ENCODE results near the gene SPTLC2. TPM values are rescaled to one million over a fixed set of nuclear protein-coding genes. Genes with fewer than 3 reads are reported as not detected.

The SPTLC2 gene
- total and polyA plus RNA-seq, 2 of the 8 experiments (the other 6 are each of a cell fraction or from before 2014, with no cell fraction given): 8.9 to 35.1 TPM

DNA sequence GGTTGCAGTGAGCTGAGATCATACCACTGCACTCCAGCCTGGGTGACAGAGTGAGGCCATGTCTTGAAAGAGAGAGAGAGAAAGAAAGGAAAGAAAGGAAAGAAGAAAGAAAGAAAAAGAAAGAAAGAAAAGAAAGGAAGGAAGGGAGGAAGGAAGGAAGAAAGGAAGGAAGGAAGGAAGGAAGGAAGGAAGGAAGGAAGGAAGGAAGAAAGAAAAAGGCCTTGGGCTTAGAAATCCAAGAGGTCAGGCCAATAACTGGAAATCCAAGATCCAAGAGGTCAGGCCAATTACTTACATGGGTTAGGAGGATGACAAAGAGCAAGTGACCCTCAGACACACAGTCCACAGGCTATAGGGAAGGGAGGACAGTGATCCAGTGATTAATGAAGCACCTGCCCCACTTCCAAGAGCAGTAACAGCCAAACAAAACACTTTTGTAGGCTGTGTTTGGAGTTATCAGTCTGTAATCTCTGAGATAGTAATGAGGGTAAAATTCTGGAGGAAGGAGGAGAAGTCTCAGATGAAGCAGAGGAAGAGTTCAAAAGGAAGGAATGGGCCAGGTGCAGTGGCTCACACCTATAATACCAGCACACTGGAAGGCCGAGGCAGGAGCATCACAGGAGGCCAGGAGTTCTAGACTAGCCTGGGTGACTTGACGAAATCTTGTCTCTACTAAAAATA, 32.2 kb upstream of the SPTLC2 start:
- H4K91ac ChIP-seq (replicated peaks; ENCODE audit: insufficient read length, low read length): no peak overlapping the region
- no peak overlapping the region for H3K56ac ChIP-seq (replicated peaks; ENCODE audit: insufficient read length, low read depth, low read length)
- no peaks in the 10 kb centered on the region for H3K79me1 ChIP-seq (ENCODE audit: low read depth, low read length)
- H3K79me2 ChIP-seq (ENCODE audit: control insufficient read depth in 1 of 2, insufficient read depth in 2 of 2, low read length in 2 of 2): no peaks in the 10 kb centered on the region
- H3K4me3 ChIP-seq (ENCODE audit: extremely low read depth in 1 of 4, insufficient read depth in 2 of 4, low read depth in 3 of 4, low read length in 4 of 4): no peak overlapping the region
- no peak overlapping the region for H2BK120ac ChIP-seq (replicated peaks; ENCODE audit: low read depth, low read length)
- FAIRE-seq (no peak), DNase-seq (ENCODE audit: low read depth in 1 of 2, low spot score in 2 of 2) (no peak)
- no peak overlapping the region for H3K14ac ChIP-seq (ENCODE audit: insufficient read length)
- H2BK15ac ChIP-seq (ENCODE audit: low read length): no peak overlapping the region
- H3K23me2 ChIP-seq (ENCODE audit: low read depth, low read length): no peaks in the 10 kb centered on the region
- no peak overlapping the region for H3K18ac ChIP-seq (ENCODE audit: extremely low read depth, low read length)
- ChIA-PET CTCF (ENCODE audit: partially characterized antibody) (interaction anchor here (0.9 kb wide), 1 partner anchor 503 kb away, joined by 3 read pairs; no protein-coding TSS in a partner anchor), POLR2A (ENCODE audit: partially characterized antibody) (interaction anchor here (0.7 kb wide), 1 partner anchor 333 kb away, joined by 3 read pairs; no protein-coding TSS in a partner anchor)
- no peaks in the 10 kb centered on the region for H3K27me3 ChIP-seq (replicated peaks in 1 of 4; ENCODE audit: control insufficient read depth in 3 of 4, extremely low read depth in 1 of 4, insufficient read depth in 3 of 4, low read length in 3 of 4)
- H3K27ac ChIP-seq (ENCODE audit: low read depth, low read length): no peak overlapping the region
- no peaks in the 10 kb centered on the region for H3K36me3 ChIP-seq (ENCODE audit: control insufficient read depth in 2 of 4, insufficient read depth in 4 of 4, low read length in 3 of 4)
- H3K9me3 ChIP-seq (ENCODE audit: insufficient read depth in 2 of 2, low read depth in 1 of 2, low read length in 1 of 2): peaks cover 0 to 3% of the 10 kb centered on the region in 2 experiments; a peak in 1 of 4 replicates
- H4K20me1 ChIP-seq (replicated peaks in 1 of 2; ENCODE audit: control insufficient read depth in 1 of 2, insufficient read depth in 2 of 2, low read length in 2 of 2): no peaks in the 10 kb centered on the region
- H4K8ac ChIP-seq (ENCODE audit: extremely low read depth, insufficient read depth, low read length): no peak overlapping the region
- WGBS, 2 experiments (ENCODE audit: extremely low coverage in 1 of 2, insufficient coverage in 1 of 2, insufficient read length in 1 of 2, insufficient replicate concordance in 2 of 2, low coverage in 1 of 2, low lambda C conversion rate in 2 of 2, missing lambda C conversion rate in 1 of 2): 54% methylated on average over 2 of the region's 2 CpGs; no CpG with 5 or more reads in 1 of the 2 experiments
- H3K4ac ChIP-seq (replicated peaks; ENCODE audit: insufficient read length, low read depth, low read length): no peak overlapping the region
- H2BK12ac ChIP-seq (ENCODE audit: low read depth, low read length): no peak overlapping the region
- H4K5ac ChIP-seq (ENCODE audit: insufficient read length, low read depth, low read length): no peak overlapping the region
- H3K9ac ChIP-seq (replicated peaks in 1 of 4; ENCODE audit: extremely low read depth in 1 of 4, low read depth in 3 of 4, low read length in 3 of 4): no peak overlapping the region
- H3K4me2 ChIP-seq (ENCODE audit: insufficient read depth in 1 of 2, low read depth in 2 of 2, low read length in 2 of 2): no peak overlapping the region
- no peak overlapping the region for H2AK5ac ChIP-seq (ENCODE audit: low read depth, low read length)
- no peak overlapping the region for H2BK20ac ChIP-seq (ENCODE audit: low read length)
- peaks cover 0 to 4% (median 2%) of the 10 kb centered on the region in 4 experiments; a peak in 5 of 7 replicates for H3K4me1 ChIP-seq (replicated peaks in 1 of 4; ENCODE audit: control insufficient read depth in 3 of 4, insufficient read depth in 4 of 4, low read length in 3 of 4)
- no peak overlapping the region for H2BK5ac ChIP-seq (ENCODE audit: low read depth, low read length)
- TF ChIP-seq, protein P1, sequence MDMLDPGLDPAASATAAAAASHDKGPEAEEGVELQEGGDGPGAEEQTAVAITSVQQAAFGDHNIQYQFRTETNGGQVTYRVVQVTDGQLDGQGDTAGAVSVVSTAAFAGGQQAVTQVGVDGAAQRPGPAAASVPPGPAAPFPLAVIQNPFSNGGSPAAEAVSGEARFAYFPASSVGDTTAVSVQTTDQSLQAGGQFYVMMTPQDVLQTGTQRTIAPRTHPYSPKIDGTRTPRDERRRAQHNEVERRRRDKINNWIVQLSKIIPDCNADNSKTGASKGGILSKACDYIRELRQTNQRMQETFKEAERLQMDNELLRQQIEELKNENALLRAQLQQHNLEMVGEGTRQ (IDR thresholded peaks at IDR 0.05; ENCODE audit: low read length): no peak
- TF ChIP-seq NANOG (IDR thresholded peaks at IDR 0.05; ENCODE audit: insufficient read depth, low read depth, low read length, poor library complexity, severe bottlenecking) (no peak), SAP30 (IDR thresholded peaks at IDR 0.05; ENCODE audit: insufficient read depth, insufficient replicate concordance, low read length) (no peak), CTBP2 (IDR thresholded peaks at IDR 0.05; ENCODE audit: borderline replicate concordance, insufficient read depth, insufficient read length, low read length) (no peak)
- TF ChIP-seq, protein P2, sequence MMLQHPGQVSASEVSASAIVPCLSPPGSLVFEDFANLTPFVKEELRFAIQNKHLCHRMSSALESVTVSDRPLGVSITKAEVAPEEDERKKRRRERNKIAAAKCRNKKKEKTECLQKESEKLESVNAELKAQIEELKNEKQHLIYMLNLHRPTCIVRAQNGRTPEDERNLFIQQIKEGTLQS (IDR thresholded peaks at IDR 0.05; ENCODE audit: insufficient read depth, low read depth, low read length): no peak
- H2AFZ ChIP-seq (ENCODE audit: low read length): no peak overlapping the region
- no peak overlapping the region for H3K23ac ChIP-seq (ENCODE audit: insufficient read length)
